ENCODE data around the gene HHLA2. TPM values are rescaled to one million over a fixed set of nuclear protein-coding genes. Genes with fewer than 3 reads are reported as not detected.

Gene HHLA2
- total RNA-seq, 2 experiments from 2014 or later = 0.36 TPM

- no peaks in the 10 kb centered on the region for H3K4me1 ChIP-seq (ENCODE audit: insufficient read depth, low read length)
- CTCF ChIA-PET = no interaction called here
- Mint-ChIP-seq H3K27me3 (no peaks in the 10 kb centered on the region), H3K4me3 (no peak overlapping the region), H3K27ac (no peak overlapping the region), H3K4me1 (ENCODE audit: low read depth) (no peaks in the 10 kb centered on the region), H3K36me3 (ENCODE audit: low read depth) (no peaks in the 10 kb centered on the region), H3K9me3 (no peaks in the 10 kb centered on the region)
- DNase-seq (no peak), ATAC-seq (ENCODE audit: poor library complexity) (no peak)
- no peak for TF ChIP-seq CTCF (IDR thresholded peaks at IDR 0.05)
- intact Hi-C loops (cut with DNase I, micrococcal nuclease) = no loop called here
- no peak overlapping the region for H3K4me3 ChIP-seq (ENCODE audit: low read length)
- H3K36me3 ChIP-seq (ENCODE audit: insufficient read depth, low read length) = no peaks in the 10 kb centered on the region
- no peaks in the 10 kb centered on the region for H3K27me3 ChIP-seq (ENCODE audit: control insufficient read depth in 1 of 2, insufficient read depth in 2 of 2, low read length in 2 of 2)
- H3K27ac ChIP-seq (ENCODE audit: low read depth in 1 of 2, low read length in 2 of 2) = no peak overlapping the region
- POLR2A ChIA-PET = no interaction called here
- H3K9me3 ChIP-seq (ENCODE audit: control insufficient read depth in 1 of 2, insufficient read depth in 1 of 2, low read length in 2 of 2) = no peaks in the 10 kb centered on the region
Observed at GRCh38 chr3:108387063-108387462, 90.7 kb downstream of the HHLA2 start.

GRCh38 chr3:108388136-108389132, 92.1 kb downstream of the HHLA2 start:
- Mint-ChIP-seq H3K9me3 (no peaks in the 10 kb centered on the region), H3K36me3 (ENCODE audit: low read depth) (no peaks in the 10 kb centered on the region), H3K4me3 (no peak overlapping the region), H3K4me1 (ENCODE audit: low read depth) (no peaks in the 10 kb centered on the region), H3K27ac (no peak overlapping the region), H3K27me3 (no peaks in the 10 kb centered on the region)
- H3K4me3 ChIP-seq (ENCODE audit: low read length) = no peak overlapping the region
- H3K27me3 ChIP-seq (ENCODE audit: control insufficient read depth in 1 of 2, insufficient read depth in 2 of 2, low read length in 2 of 2) = no peaks in the 10 kb centered on the region
- H3K27ac ChIP-seq (ENCODE audit: low read depth in 1 of 2, low read length in 2 of 2) = no peak overlapping the region
- ChIA-PET POLR2A (no interaction called here), CTCF (no interaction called here)
- H3K4me1 ChIP-seq (ENCODE audit: insufficient read depth, low read length) = no peaks in the 10 kb centered on the region
- intact Hi-C loops (cut with DNase I, micrococcal nuclease) = no loop called here
- H3K36me3 ChIP-seq (ENCODE audit: insufficient read depth, low read length) = no peaks in the 10 kb centered on the region
- no peaks in the 10 kb centered on the region for H3K9me3 ChIP-seq (ENCODE audit: control insufficient read depth in 1 of 2, insufficient read depth in 1 of 2, low read length in 2 of 2)
- DNase-seq = peak in 1 of 14 experiments; percentile 17
- ATAC-seq (ENCODE audit: poor library complexity) = no peak
- TF ChIP-seq CTCF (IDR thresholded peaks at IDR 0.05) = no peak

GRCh38 chr3:108389372-108389771, 93.0 kb downstream of the HHLA2 start:
- Histone ChIP-seq H3K9me3 (ENCODE audit: control insufficient read depth in 1 of 2, insufficient read depth in 1 of 2, low read length in 2 of 2) (no peaks in the 10 kb centered on the region), H3K4me1 (ENCODE audit: insufficient read depth, low read length) (no peaks in the 10 kb centered on the region), H3K4me3 (ENCODE audit: low read length) (no peak overlapping the region), H3K36me3 (ENCODE audit: insufficient read depth, low read length) (no peaks in the 10 kb centered on the region), H3K27ac (ENCODE audit: low read depth in 1 of 2, low read length in 2 of 2) (no peak overlapping the region), H3K27me3 (ENCODE audit: control insufficient read depth in 1 of 2, insufficient read depth in 2 of 2, low read length in 2 of 2) (no peaks in the 10 kb centered on the region)
- no peak for TF ChIP-seq CTCF (IDR thresholded peaks at IDR 0.05)
- Mint-ChIP-seq H3K27me3 (no peaks in the 10 kb centered on the region), H3K27ac (no peak overlapping the region), H3K9me3 (no peaks in the 10 kb centered on the region), H3K36me3 (ENCODE audit: low read depth) (no peaks in the 10 kb centered on the region), H3K4me3 (no peak overlapping the region), H3K4me1 (ENCODE audit: low read depth) (no peaks in the 10 kb centered on the region)
- ATAC-seq (ENCODE audit: poor library complexity) (no peak), DNase-seq (no peak)
- POLR2A ChIA-PET = no interaction called here
- CTCF ChIA-PET = no interaction called here
- intact Hi-C loops (cut with DNase I, micrococcal nuclease) = no loop called here

All from CD4-positive, alpha-beta T cell (primary cell).